Measurements from ENCODE around the gene CDK5RAP2. TPM values are rescaled to one million over a fixed set of nuclear protein-coding genes. Genes with fewer than 3 reads are reported as not detected.

Gene CDK5RAP2
- total RNA-seq, 1 donor from 2014 or later: 48.2 TPM

DNA sequence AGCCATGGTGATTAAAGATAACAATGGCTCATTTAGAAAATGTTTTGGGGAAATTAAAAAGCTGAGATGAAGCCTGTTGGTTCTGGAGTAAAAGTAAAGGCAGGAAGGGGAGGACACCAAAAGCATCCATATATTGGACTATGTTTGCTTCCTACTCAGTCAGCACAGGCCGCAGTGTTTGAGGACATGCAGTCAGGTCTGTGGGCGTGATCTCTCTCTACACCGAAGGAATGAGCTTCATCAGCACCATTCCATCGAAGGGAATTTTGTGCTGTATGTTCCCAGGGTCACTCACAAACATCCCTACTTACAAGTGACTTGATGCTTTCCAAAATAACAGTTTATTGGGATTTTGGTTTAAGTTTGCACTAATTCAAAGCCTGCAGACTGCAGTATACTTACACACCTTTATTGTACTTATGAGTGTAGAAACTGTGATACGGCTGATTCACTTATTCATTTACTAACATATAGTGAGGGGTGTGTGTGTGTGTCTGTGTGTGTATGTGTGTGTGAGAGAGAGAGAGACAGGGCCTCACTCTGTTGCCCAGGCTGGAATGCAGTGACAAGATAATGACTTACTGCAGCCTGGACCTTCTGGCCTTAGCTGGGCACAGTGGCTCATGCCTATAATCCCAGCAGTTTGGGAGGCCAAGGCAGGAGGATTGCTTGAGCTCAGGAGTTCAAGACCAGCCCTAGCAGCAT is 13.4 kb upstream of the CDK5RAP2 start:
- no peak for DNase-seq (ENCODE audit: low spot score)
- intact Hi-C loops (cut with DNase I): no loop called here

GRCh38 chr9:120592210-120592609 is 12.2 kb upstream of the CDK5RAP2 start:
- DNase-seq (ENCODE audit: low spot score): no peak

DNA sequence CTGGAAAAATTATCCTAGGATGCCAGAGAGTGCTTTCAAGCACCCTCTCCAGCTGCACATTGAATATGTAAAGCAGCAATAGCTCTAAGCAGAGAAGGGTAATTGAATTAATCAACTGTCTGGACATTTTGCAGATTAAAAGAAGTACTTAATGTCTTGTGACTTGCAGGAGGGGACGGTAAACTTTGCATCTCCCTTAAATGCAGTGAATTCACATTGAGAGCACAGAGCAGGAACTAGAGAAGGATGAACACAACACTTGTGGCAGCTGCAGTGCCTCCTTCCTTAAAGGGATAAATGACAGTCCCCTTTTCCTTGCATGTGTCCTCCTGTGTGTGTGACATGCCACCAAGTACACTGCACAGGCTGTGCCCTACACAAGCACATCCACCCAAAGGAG is 7.4 kb upstream of the CDK5RAP2 start:
- intact Hi-C loops (cut with DNase I): no loop called here

More at GRCh38 chr9:120592210-120592609, 12.2 kb upstream of the CDK5RAP2 start:
- intact Hi-C loops (cut with DNase I): no loop called here

GRCh38 chr9:120583958-120584369 is 4.0 kb upstream of the CDK5RAP2 start:
- no peak for DNase-seq (ENCODE audit: low spot score)
- intact Hi-C loops (cut with DNase I): no loop called here

More for the DNA sequence above, 7.4 kb upstream of the CDK5RAP2 start:
- no peak for DNase-seq (ENCODE audit: low spot score)

DNA sequence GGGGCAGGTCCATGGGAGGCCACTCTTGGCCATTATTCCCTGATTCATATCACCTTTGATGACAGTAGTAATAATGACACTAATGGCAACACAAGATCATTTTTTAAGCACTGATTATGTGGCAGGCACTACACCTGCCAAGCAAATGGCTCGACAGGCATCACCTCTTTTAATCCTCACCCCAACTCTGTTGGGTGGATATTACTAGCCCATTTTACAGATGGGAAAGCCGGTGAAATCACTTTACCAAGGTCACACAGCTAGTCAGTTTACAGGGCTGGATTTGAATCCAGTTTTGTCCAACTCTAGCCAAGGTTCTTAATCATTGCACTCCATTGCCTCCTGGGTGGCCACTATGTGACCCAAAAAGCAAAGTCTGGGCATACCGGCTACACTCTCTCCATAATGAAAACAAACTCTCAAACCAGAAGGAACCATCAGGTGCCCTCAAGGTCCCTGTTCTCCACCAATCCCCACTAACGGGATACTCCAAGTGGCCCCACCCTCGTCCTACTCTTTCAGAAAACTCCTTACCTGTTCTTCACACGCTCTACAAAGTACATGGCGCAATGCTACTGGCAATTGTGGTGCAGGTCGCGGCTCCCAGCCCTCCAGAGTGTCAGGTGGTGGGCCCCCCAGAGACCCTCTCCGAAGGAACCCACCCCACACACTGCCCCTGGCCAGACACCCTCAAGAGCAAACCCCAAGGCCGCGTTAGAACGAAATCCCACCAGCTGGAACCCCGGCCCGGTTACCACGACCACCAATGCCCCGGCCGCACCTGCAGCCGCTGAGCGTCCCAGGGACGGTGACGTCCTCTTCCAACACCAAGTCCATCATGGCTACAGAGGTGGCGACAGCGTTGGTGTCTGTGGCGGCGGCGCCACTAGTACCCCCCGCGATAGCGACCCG is 572 bp downstream of the CDK5RAP2 start:
- no peak for DNase-seq (ENCODE audit: low spot score)
- intact Hi-C loops (cut with DNase I): no loop called here

DNA sequence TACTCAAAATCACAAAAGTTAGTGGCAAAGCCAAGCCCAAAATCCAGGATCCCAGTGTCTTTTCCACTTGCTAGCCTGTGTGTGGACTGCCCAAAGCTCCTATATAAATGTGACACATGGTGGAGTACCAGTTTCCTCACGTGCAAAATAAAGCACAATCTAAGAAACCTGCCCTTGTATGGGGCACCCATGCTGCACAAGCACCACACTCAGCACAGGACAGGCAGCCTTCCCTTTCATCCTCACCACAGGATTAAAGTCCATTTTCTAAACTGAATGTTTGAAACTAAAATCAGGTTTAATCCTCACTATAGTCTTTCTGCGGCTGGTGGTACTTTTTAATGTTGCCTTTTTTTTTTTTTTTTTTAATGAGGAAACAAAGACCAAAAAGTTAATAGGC is 5.5 kb downstream of the CDK5RAP2 start:
- intact Hi-C loops (cut with DNase I): no loop called here
- no peak for DNase-seq (ENCODE audit: low spot score)

- no peak for DNase-seq (ENCODE audit: low spot score)
- intact Hi-C loops (cut with DNase I): no loop called here
Measured at GRCh38 chr9:120572472-120572871, 7.5 kb downstream of the CDK5RAP2 start.

DNA sequence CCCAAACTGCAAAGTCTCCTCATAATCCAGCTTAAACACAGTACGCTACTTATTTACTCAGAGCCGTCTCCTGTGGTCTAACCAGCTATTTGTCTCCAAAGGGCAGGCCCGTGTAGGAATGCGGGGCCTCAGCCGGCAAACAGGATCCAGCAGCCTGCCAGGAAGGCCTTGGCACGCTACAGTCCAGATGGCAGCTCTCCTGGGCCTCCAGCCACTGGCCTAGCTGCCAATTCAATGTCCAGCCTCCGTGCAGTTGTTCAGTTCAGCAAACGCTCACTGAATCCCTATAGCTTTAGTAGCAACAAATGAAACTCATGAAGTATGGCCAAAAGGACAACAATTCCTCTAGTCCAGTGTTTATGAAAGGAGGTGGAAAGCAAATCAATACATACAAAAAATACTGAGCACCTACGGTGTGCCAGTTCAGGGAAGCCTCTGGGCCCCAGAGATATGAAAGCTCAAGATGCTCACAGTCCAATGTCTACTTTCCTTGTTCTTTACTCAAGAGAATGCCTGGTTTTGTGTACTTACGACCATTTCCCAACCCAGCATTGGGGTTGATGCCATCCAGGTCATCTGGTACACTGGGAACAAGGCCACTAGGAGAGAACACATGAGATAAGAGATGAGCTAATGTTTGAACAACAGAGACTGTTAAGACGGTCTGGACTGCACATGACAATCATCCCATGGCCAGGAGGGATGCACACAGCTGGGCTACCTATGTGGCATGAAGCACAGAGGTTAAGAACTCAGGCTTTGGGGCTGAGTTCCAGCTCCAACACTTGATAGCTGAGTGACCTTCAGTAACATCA is 8.3 kb downstream of the CDK5RAP2 start:
- intact Hi-C loops (cut with DNase I): no loop called here
- peak; percentile 80 for DNase-seq (ENCODE audit: low spot score)

DNA sequence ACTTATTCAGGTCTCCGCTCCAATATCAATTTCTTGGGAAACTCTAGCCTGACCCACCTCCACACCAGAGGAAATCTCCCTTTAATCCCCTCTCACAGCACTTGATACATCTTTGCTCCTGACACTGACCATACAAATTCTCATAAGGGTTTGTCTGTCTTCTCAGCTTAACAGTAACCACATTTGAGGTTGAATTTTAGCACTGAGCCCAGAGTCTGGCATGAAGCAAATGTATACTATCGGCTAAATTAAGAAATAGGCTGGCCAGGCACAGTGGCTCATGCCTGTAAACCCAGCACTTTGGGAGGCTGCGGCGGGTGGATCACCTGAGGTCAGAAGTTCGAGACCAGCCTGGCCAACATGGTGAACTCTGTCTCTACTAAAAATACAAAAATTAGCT is 9.7 kb downstream of the CDK5RAP2 start:
- intact Hi-C loops (cut with DNase I): no loop called here
- DNase-seq (ENCODE audit: low spot score): no peak

GRCh38 chr9:120569556-120569955 is 10.4 kb downstream of the CDK5RAP2 start:
- no peak for DNase-seq (ENCODE audit: low spot score)
- intact Hi-C loops (cut with DNase I): no loop called here

DNA sequence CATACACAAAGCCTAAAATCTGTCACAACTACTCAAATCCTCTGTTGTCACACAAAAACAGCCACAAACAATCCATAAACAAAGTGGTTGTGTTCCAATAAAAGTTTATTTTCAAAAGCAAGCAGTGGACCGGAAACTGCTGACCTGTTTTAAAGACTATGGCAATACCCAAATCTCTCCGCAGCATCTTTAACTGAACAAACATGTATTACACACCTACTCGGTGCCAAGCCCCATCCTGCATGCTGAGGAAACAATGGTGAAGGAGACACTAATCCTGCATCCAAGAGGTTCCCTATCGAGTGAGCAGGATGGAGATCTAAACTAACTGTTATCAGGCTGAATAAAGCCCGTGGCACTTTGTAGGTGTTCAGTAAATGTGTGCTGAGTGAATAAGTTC is 11.2 kb downstream of the CDK5RAP2 start:
- no peak for DNase-seq (ENCODE audit: low spot score)
- intact Hi-C loops (cut with DNase I): no loop called here

- intact Hi-C loops (cut with DNase I): no loop called here
- DNase-seq (ENCODE audit: low spot score): no peak
Measured at GRCh38 chr9:120567874-120568273, 12.1 kb downstream of the CDK5RAP2 start.

DNA sequence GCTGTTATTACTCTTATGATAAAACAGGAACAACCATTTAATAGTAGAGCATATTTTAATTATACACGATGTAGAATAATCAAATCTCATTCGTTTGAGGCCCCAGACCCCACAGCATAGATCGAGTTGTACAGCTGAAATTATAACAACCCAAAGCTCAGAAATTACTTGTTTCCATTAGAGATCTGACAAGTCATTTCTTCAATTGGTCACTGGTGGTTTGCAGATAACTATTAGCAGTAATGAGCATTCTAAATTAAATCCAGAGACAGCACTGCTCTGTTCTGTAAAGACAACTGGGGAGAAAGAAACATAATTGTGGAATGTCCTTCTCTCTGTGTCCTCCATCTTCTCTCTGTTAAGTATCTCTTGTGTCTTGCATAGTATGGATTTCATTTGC is 12.9 kb downstream of the CDK5RAP2 start:
- intact Hi-C loops (cut with DNase I): no loop called here
- no peak for DNase-seq (ENCODE audit: low spot score)

DNA sequence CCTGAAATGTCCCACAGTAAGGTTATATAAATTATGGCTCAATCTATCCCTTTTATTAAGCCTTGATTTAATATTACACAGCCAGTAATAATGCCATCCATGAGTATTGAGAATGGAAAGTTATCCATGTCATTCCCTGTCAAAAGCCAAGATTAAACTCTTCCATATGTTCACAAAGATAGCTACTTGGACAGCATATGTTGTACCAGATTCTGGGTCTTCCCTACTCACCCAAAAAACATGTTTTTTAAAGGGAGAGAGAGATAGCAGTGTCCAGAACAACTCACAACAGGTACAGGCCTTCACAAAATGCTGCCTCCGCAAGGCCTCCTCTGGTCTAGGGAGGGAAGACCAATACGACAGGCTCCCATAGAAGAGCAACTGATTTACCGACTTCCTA is 15.4 kb downstream of the CDK5RAP2 start:
- intact Hi-C loops (cut with DNase I): no loop called here
- no peak for DNase-seq (ENCODE audit: low spot score)

DNA sequence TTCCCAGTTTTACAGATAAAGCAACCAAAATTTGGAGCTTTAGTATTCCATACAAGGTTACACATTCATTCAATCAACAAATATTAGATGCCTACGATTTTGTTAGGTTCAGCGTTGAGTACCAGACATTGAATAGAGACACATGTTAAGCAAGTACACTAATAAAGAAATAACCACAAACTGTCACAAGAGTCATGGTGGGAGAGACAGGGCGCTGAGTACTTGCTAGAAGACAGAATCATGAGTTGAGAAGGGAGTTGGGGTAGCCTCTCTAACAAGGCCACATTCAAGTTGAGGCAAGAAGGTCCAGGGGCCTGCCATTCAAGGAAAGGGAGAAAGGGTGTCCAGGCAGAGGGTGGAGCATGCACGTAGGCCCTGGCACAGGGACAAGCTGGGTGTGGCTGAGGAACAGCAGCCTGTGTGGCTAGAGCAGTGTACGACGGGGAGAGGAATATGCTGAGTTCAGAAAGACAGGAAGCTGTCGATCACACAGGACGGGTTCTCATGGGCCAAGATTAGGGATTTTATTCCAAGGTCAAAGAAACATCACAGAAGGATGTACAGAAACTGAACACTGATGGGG is 17.0 kb downstream of the CDK5RAP2 start:
- intact Hi-C loops (cut with DNase I): no loop called here
- no peak for DNase-seq (ENCODE audit: low spot score)

- intact Hi-C loops (cut with DNase I): no loop called here
- no peak for DNase-seq (ENCODE audit: low spot score)
Measured at GRCh38 chr9:120561709-120562108, 18.3 kb downstream of the CDK5RAP2 start.

- no peak for DNase-seq (ENCODE audit: low spot score)
- intact Hi-C loops (cut with DNase I): no loop called here
Measured at GRCh38 chr9:120559546-120559945, 20.4 kb downstream of the CDK5RAP2 start.

DNA sequence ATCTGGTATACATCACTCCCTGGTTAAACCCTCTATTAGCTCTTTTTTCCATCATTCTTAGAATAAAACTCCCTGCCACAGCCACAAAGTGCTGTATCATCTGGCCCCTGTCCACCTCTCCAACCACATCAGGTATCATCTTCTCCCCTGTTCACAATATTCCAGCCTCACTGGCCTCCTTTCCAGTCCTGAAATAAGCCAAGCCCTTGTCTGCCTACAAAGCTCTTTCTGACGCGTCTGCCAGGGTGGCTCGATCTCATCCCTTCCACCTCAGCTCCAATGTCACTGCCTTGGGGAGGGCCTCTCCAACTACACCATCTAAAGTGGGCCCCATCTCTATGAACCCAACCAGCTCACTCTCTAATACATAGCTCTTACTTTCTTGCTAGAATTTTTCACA is 21.5 kb downstream of the CDK5RAP2 start:
- no peak for DNase-seq (ENCODE audit: low spot score)
- intact Hi-C loops (cut with DNase I): no loop called here

GRCh38 chr9:120557205-120557604 is 22.8 kb downstream of the CDK5RAP2 start:
- DNase-seq (ENCODE audit: low spot score): no peak
- intact Hi-C loops (cut with DNase I): no loop called here

DNA sequence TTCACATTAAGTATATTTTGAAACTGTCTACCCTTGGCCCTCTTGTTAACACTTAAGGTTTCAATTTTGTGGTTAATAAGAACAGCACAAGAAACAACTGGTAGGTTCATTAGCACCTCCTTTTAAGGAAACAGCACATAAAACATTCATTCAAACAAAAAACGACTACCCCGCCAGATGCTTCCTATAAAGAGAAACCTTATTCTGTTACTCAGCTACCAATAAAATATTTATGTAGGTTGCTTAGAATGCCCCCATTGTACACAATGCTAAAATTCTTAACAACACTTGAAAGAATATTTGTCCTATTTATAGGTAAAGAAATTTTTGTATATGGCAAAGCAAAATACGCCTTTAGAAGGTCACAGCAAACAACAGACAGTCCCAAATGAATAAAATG is 23.2 kb downstream of the CDK5RAP2 start:
- no peak for DNase-seq (ENCODE audit: low spot score)
- intact Hi-C loops (cut with DNase I): no loop called here
